ENCODE measurements around the gene SERTAD3. TPM values are rescaled to one million over a fixed set of nuclear protein-coding genes. Genes with fewer than 3 reads are reported as not detected.
"Not testable (repeated sequence)": the region's sequence is repeated elsewhere in the genome, so short reads cannot be mapped to it uniquely, and the experiment has no call there.

The SERTAD3 gene
- total RNA-seq, 1 donor from 2014 or later: 22.7 TPM

DNA sequence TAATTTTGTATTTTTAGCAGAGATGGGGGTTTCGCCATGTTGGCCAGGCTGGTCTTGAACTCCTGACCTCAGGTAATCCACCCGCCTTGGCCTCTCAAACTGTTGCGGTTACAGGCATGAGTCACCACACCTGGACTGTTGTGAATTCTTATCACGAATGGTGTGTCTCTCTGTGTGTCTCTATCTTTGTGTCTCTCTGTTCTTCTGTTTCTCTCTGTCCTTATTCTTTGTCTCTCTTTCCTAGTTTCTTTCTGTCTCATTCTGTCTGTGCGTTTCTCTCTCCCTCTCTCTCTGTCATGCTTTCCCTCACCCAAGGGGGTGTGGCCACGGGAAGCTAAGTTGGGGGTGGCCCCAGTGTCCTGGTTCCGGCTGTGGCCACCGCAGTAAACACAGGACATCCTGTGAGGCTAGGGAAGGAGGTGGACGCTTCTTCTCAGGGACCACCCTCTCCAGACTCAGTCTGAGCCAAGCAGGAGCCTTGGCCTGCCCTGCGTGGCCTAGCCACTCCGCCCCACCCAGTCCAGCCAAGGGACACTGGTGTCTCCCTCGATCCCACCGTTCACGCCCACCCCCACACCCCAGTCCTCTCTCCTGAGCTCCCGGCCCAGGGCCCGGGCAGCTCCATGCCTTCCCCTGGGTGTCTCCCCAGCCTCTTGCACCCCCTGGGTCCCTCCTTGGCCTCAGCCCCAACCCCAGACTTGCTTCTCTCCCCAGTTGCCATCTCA lies 27.1 kb downstream of the SERTAD3 start:
- intact Hi-C loops (cut with DNase I): no loop called here
- DNase-seq (peak; percentile 76), ATAC-seq (ENCODE audit: poor library complexity) (no peak)

DNA sequence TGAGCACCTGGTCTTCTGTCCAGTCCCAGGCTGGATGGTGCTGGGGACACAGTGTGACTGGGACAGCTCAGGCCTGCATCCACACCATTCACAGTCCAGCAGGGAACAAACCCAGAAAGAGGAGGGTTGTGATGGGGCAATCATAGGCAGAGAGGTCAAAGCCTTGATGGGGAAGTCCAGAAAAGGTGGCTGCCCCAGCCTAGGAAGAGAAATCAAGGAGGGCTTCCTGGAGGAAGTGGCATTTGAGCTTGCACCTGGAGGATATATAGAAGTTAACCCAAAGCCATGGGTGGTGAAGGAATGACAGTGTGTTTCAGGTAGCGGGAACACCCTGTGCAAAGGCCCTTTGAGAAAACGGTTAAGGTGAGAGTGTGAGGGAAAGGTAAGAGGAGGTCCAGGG lies 28.4 kb downstream of the SERTAD3 start:
- ATAC-seq (ENCODE audit: poor library complexity) (no peak), DNase-seq (no peak)
- intact Hi-C loops (cut with DNase I): no loop called here

DNA sequence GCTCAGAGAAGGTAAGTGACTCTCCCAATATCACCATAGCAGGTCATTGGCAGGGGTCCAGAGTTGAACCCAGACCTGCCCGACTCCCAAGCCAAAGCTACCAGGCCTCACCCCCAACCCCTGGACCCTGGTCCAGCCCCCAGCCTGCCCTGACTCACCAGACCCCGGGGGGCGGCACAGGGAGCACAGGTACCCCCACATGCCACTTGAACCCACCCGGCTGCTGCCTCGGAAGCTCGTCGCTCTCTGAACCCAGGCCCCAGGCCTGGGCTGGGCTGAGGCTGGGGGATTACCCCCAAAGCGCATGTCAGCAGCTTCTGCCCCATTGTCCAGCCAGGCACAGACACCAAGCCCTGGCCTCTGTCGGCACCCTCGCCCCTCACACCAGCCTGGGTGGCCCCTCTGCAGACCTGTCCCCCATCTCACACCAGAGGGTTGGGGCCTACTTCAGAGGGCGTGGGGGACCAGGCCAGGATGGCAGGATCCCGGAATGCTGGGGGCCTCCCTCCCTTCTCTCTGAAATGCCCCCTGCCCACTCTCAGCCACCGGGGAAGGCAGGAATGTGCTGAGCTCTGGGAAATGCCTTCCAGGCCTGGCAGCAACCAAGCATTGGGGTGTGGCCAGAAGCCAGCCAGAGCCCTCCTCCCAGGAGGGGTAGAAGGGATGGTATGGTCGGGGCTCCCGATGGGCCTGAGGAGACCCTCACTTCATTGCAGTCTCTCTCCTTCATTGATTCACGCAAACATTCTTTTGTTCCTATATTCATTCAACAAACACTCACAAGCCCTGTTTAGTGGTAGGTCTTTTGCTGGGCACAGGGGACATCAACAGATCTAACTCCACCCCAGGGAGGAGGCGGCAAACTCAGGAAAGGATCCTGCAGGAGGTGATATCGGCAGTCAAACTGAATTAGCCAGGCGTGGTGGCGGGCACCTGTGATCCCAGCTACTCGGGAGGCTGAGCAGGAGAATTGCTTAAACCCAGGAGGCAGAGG lies 29.3 kb downstream of the SERTAD3 start:
- intact Hi-C loops (cut with DNase I): no loop called here
- DNase-seq (peak; percentile 50), ATAC-seq (ENCODE audit: poor library complexity) (no peak)

DNA sequence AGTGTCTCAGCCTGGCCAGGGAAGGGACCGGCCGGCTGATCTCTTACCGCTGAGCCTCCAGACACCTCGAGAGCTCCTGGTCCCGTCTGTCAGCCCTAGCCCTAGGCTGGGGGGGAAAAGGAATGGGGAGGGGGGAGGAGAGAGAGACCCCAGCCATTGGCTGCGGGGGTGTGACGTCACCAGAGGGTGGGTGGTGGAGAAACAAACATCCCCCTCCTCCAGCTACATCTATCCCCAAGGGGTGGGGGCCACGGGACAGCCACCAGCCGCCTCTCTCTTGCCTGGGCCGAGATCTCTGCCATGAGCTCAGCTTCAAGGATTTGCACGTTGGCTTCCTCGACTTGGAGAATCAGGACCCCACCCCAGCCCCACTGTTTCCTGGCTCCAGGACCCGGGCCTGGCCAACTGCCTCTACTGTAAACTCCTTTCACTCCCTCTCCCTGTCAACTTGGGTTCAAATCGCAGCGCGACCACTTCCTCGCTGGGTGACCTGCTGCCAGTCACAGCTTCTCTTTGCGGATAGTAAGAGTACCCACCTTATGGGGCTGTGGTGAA lies 30.8 kb downstream of the SERTAD3 start, which contains the start of gene PRX:
Gene PRX, minus strand, starts transcription at position 88 of the 555 bp plus-strand sequence. CDS start 5,446 bp downstream, outside the sequence.
- ATAC-seq (ENCODE audit: poor library complexity): no peak
- DNase-seq: peak; percentile 31
- intact Hi-C loops (cut with DNase I): no loop called here

DNA sequence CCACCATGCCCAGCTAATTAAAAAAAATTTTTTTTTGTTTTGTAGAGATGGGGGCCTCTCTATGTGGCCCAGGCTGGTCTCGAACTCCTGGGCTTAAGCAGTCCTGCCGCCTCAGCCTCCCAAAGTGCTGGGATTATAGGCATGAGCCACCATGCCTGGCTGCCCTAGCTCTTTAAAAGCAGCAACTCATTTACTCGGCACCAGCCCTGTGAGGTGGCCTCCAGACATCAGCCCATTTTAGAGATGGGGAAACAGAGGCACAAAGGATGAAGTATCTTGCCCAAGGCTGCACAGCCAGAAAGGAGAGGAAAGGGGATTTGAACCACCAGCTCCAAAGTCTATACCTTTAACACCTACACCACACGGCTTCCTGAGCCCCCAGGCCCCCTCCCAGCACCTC lies 31.3 kb downstream of the SERTAD3 start:
- ATAC-seq (ENCODE audit: poor library complexity) (no peak), DNase-seq (peak; percentile 4)
- intact Hi-C loops (cut with DNase I): no loop called here

DNA sequence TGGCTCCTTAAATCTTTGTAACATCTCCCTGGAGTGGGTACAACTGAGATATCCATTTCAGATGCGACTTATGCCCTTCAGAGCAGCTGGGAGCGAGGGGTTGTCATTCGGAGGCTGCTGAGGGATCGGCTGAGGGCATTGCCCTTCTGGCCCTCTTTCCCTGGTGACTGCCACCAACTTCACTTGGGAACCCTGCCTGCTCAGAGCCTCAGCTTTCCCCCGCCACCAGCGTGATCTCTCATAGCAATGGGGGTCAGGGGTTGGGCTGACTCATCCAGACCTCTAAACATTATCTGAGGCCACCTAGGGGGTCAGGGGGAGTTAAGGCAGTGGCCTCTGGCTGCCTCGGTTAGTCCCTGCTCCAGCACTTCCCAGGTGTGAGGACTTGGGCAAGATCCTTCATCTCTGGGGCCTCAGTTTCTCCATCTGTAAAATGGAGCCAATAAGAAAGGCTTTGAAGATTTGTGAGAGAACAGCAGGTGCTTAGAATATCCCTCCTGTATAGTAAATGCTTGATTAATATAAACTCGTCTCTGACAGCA lies 32.1 kb downstream of the SERTAD3 start:
- intact Hi-C loops (cut with DNase I): no loop called here
- peak; percentile 41 for ATAC-seq (ENCODE audit: poor library complexity)
- peak; percentile 32 for DNase-seq

DNA sequence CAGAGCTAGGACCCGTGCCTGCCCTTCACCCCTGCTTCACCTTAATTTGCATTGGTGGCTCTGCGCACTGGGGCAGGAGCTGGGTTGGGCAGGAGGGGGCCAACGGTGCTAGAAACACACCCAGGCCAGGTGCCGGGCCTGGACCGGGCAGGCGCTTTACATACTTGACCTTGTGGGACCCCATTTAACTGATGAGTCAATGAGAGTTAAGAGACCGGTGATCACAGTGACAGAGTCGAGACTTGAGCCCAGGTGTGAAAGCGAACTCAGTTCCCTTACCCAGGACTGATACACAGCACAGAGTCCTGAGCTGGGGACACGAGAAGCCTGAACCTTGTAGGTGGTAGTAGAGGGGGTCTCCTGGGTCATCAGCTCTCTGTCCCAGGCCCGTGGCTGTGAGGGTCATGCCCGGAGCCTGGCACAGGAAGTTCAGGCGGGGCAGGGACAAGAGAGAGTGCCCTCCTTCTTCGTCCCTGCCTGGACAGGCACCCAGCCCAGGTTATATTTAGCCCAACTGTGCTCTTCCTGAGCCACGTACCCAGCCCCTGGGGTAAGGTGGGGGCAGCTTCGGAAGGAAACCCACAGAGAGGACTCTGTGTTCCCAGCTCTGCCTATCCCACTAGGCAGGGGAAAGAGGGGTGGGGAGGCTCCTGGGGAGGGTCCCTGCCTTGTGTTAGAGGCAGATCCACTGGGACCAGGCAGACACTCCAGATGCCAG lies 32.9 kb downstream of the SERTAD3 start:
- ATAC-seq (ENCODE audit: poor library complexity) (peak; percentile 94), DNase-seq (peak; percentile 77)
- intact Hi-C loops (cut with DNase I): no loop called here

DNA sequence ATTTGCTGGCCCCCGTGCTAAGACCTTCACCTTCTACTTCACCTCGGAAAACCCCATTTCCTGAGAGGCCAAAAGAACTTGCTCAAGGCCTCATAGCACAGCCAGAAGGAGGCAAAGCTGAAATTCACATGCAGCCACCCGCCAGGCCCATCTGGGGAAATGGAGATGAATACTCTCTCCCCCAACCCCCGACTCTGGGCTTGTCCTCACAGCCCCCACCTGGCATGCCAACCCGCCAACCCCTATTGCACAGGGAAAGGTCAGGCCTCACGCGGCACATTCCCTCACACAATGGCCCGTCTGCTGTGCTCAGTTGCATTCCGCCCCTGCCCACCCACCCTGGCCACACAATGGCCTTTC lies 34.1 kb downstream of the SERTAD3 start:
- no peak for DNase-seq
- ATAC-seq (ENCODE audit: poor library complexity): no peak
- intact Hi-C loops (cut with DNase I): no loop called here

DNA sequence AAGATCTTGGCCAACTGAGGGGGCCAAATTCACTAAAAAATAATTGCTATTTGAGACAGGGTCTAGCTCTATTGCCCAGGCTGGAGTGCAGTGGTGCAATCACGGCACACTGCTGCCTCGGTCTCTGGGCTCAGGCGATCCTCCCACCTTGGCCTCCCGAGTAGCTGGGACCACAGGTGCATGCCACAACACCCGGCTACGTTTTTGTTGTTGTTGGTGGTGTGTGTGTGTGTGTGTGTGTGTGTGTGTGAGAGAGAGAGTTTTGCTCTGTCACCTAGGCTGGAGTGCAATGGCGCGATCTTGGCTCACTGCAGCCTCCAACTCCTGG lies 35.6 kb downstream of the SERTAD3 start:
- DNase-seq; intact Hi-C loops (cut with DNase I); ATAC-seq (ENCODE audit: poor library complexity): not testable (repeated sequence)

DNA sequence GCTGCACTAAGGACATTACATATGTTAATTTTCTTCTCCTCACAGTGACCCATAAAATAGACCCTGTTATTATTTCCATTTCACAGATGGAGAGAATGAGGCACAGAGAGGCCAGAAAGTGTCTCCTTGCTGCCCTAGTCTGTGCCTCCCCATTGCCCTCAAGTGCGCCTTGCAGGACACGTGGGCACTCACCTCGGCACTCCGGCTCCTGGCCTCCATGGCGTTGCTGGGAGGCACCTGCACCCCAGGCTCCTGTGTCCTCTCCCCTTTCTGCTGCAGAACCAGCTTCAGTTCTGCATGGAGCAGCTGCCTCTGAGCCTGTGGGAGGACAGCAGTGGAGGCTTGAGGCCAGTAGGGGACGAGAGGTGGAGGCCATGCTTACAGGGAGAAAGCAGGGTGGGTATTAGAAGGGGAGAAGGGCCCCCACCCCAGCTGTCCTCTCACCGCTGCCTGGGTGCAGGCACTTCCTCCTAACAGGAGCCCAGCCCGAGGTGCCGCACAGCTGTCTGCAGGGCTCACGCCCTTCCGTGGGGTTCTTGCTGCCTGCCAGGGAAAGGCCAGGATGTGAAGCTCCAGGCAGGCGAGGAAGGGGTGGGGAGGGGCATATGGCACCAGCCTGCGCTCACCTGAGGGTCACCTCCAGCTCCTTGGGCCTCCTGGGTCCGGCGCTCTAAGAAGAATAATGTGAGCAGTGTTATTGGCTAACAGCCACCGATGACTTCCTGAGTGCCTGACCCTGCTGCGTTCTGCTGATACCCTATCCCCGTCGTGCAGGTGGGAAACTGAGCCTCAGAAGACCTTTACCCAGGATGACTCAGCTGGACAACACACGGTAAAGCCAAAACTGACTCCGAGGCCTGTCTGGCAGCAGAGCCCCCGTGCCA lies 36.2 kb downstream of the SERTAD3 start:
- DNase-seq (no peak), ATAC-seq (ENCODE audit: poor library complexity) (no peak)
- intact Hi-C loops (cut with DNase I): no loop called here

DNA sequence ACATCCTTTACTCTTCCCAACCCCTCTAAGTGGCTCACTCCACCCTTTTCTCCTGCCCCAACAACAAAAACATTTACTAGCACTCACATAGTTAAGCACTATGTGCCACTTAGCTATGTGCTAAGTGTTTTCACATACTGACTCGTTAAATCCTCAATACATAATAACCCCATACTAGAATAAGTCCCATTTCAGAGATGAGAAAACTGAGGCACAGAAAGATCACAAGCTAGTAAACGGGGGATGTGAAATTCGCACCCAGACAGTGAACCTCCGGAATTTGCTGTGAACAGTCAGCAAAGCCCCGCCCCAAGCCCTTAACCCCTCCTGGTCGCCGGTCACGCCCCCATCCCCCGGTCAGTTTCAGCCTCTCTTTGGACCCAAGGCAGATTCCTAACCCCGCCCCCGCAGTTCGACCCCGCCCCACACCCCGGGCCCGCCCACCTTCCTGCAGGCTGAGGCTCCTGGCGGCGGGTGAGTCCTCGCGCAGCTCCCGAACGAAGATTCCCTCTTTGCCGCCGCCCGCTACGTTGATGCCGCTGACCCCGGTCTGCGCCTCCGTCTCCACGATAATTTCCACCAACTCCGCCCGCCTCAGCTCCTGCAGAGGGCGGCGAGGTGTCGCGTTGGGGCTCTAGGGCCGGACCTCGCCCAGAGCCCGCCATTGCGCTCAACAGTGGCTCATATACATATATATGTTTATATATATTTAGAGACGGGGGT lies 40.7 kb downstream of the SERTAD3 start:
- peak; percentile 94 for ATAC-seq (ENCODE audit: poor library complexity)
- intact Hi-C loops (cut with DNase I): no loop called here
- peak; percentile 95 for DNase-seq

DNA sequence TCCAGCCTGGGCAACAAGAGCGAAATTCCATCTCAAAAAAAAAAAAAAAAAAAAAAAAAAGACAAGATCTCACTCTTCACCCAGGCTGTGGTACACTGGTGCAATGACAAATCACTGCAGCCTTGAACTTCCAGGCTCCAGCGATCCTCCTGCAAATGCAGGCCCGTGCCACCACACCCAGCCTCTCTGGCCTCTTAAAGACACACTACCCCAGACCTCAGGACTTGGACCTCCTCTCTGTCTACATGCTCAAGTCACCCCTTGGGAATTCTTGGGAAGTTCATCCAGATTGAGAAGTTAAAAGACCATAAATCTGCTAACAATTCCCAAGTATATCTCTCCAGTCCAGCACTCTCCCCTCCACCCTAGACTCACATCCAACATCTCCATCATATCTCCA lies 43.6 kb downstream of the SERTAD3 start:
- DNase-seq: no peak
- no peak for ATAC-seq (ENCODE audit: poor library complexity)
- intact Hi-C loops (cut with DNase I): no loop called here

DNA sequence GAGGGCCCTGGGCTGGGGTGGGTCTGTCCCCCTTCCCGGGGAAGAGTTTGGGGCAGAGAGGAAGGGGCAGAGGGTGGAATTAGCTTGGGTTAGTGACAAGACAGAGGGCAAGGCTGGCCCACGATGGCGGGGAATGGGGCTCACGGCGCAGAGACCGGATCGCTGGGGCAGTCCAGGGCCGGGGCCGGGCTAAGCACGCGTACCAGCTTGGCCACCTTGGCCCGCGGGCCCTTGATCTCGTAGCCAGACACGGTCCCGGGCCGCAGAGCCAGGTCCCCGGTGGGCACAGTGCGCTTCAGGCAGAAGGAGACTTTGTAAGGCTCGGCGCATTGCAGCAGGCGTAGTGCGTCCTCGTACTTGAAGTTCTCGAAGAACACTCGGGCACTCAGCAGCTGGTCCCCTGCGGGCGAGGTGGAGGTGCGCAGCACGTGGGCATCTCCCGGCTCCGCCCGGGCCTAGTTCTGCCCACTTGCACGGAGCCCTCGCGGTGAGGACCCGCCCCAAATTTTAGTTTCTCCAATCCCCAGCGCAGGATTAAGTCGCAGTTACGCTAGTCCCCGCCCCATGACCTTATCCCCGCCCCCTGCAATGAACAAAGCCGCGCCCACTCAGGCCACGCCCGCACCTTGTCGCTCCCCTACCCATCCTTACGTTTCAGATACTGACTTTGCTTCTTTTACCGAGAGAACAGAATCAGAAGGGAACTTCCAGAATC lies 45.6 kb downstream of the SERTAD3 start:
- no peak for ATAC-seq (ENCODE audit: poor library complexity)
- intact Hi-C loops (cut with DNase I): no loop called here
- DNase-seq: peak; percentile 56

DNA sequence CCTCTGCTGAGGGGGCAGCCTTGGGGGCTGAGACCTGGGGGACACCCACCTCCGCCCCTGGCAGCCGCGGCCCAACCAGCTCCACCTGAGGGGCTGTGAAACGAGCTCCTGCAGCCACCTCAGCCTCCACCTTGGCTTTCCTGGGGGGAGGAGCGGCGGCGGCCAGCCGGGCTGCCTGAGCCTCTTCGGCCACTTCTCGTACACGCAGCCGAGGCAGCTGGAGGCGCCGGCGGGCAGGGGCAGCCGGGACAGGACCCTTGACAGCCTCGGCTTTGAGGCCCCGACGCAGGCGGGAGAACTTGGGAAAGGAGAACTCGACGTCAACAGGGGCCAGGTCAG lies 46.6 kb downstream of the SERTAD3 start:
- no peak for ATAC-seq (ENCODE audit: poor library complexity)
- intact Hi-C loops (cut with DNase I): no loop called here

DNA sequence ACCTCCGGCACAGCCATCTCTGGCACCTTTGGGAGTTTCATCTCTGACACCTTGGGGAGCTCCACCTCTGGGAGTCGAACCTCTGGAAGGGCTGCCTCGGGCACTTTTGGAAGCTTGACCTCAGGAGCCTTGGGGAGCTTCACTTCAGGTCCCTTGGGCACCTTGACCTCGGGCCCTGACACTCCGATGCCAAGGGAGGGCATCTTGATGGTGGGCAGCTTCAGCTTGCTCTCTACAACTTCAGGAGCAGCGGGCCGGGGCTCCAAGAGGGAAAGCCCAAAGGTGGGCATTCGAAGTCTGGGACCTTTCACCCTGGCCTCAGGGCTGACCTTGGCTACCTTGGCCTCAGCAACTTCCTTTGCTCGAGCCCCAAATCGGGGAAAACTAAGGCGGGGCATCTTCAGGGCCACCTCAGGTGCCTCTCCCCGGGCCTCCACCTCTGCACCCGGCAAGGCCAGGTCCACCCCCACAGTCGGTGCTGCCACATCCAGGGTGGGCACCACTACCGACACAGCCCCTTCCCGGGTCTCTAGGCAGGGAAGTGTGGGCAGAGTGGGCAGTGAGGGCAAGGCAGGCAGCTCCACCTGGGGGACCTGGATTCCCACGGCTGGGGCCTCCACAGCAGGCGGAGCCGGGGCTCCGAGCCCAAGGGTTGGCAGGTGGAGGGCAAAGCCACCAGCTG lies 47.1 kb downstream of the SERTAD3 start:
- no peak for ATAC-seq (ENCODE audit: poor library complexity)
- DNase-seq: no peak
- intact Hi-C loops (cut with DNase I): no loop called here

More for the DNA sequence above, 46.6 kb downstream of the SERTAD3 start:
- DNase-seq: no peak

DNA sequence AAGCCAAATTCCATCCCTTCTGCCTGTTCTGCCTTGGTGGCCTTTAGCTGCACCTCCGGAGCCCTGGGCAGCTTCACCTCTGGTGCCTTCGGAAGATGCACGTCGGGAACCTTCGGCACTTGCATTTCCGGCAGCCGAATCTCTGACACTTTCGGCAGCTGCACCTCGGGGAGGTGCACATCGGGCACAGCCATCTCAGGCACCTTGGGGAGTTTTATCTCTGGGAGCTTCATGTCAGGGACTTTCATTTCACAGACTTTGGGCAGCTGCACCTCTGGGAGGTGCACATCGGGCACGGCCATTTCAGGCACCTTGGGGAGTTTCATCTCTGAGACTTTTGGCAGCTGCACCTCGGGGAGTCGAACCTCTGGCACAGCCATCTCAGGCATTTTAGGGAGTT lies 48.2 kb downstream of the SERTAD3 start:
- no peak for DNase-seq
- intact Hi-C loops (cut with DNase I): no loop called here
- no peak for ATAC-seq (ENCODE audit: poor library complexity)

All from Right ventricle myocardium superior (tissue), 1 donor.